Measurements from ENCODE around the gene PREX1. TPM values are rescaled to one million over a fixed set of nuclear protein-coding genes. Genes with fewer than 3 reads are reported as not detected.
"Not testable (repeated sequence)": the region's sequence is repeated elsewhere in the genome, so short reads cannot be mapped to it uniquely, and the experiment has no call there.

The PREX1 gene
- total RNA-seq, 3 donors from 2014 or later = 28.8 to 31.4 (median 29.5) TPM

DNA sequence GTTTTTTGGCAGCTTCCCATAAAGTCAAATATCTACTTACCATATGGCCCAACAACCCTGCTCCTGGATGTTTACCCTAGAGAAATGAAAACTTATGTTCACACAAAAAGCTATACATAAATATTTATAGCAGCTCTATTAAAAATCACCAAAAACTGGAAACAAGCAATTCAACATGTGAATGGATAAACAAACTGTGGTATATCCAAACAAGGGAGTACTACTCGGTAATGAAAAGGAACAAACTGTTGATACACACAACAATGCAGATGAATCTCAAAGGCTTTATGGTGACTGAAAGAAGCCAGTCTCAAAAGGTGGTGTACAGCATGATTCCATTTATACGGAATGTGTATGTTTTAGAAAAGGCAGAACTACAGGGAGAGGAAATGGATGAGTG, 48.4 kb downstream of the PREX1 start:
- no peaks in the 10 kb centered on the region for H3K27me3 Mint-ChIP-seq (ENCODE audit: low read depth)
- H3K4me1 Mint-ChIP-seq (ENCODE audit: low read depth) = peaks cover 36% of the 10 kb centered on the region
- H3K4me3 Mint-ChIP-seq = no peak overlapping the region
- H3K9me3 Mint-ChIP-seq = peaks cover 4% of the 10 kb centered on the region
- H3K36me3 Mint-ChIP-seq (ENCODE audit: insufficient read depth) = peaks cover 15% of the 10 kb centered on the region
- DNase-seq (no peak), ATAC-seq (no peak)

DNA sequence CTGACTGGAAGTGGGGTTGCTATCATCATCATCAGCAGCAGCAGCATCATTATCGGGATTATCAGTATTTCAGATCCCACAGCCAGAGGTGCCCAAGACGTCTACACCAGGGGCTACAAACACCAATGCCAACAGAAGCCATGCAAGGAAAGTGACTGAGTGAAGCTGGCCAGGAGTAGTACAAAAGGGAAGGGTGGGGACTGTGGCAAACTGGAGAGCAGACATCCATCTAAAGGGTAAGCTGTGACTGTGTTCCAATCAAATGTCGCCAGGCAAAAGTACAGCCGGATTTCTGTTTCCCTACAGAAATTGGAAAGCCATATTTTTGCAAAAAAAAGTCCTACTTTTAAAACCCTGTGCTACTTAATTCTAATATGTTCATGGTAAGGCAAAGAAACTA, 50.0 kb downstream of the PREX1 start:
- peaks cover 51% of the 10 kb centered on the region for H3K4me1 Mint-ChIP-seq (ENCODE audit: low read depth)

DNA sequence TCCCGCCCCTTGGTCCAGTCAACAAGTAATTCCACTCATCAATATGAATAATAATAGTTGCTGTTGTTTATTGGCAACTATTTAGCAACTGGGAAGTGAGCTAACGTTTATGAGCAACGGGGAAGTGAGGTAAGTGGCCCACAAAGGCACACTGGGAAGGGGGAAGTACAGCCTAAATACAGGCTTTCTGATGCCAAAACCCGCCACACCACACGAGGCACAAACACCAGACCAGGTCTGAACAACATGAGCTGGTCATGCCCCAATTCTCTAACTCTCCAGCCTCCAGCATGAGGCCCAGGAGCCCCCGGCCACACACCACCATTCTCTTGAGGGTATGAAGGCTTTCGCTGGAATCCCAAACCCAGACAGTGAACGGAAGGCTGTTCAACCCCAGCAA, 50.8 kb downstream of the PREX1 start:
- Mint-ChIP-seq H3K4me3 (no peak overlapping the region), H3K36me3 (ENCODE audit: insufficient read depth) (peaks cover 15% of the 10 kb centered on the region), H3K4me1 (ENCODE audit: low read depth) (peaks cover 58% of the 10 kb centered on the region), H3K9me3 (peaks cover 4% of the 10 kb centered on the region), H3K27me3 (ENCODE audit: low read depth) (no peaks in the 10 kb centered on the region)
- DNase-seq = no peak
- ATAC-seq = no peak

More for the DNA sequence above, 50.0 kb downstream of the PREX1 start:
- Mint-ChIP-seq H3K27me3 (ENCODE audit: low read depth) (no peaks in the 10 kb centered on the region), H3K4me3 (no peak overlapping the region), H3K36me3 (ENCODE audit: insufficient read depth) (peaks cover 15% of the 10 kb centered on the region), H3K9me3 (peaks cover 4% of the 10 kb centered on the region)
- DNase-seq (no peak), ATAC-seq (no peak)

DNA sequence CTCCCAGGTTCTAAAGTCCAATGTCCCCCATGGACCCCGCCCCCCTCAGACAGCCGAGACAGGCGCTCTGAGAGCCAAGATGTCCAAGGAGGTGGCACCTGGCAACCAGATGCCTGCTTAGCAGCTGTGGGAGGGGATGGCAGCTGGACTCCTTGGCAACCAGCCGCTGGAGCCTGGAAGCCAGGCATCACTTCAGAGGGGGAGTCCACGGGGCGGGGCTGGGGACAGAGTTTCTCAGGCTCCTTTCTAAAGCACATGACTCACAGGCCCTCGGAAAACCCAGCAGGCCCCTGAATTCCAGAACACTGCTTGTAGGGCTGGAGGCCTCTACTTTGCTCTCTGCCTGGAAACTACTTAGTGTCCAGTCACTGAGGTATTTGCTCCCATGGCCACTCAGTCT, 51.5 kb downstream of the PREX1 start:
- peaks cover 61% of the 10 kb centered on the region for H3K4me1 Mint-ChIP-seq (ENCODE audit: low read depth)
- H3K36me3 Mint-ChIP-seq (ENCODE audit: insufficient read depth) = peaks cover 15% of the 10 kb centered on the region
- peak; percentile 23 to 32 for ATAC-seq
- peaks cover 4% of the 10 kb centered on the region for H3K9me3 Mint-ChIP-seq
- no peak for DNase-seq
- no peak overlapping the region for H3K4me3 Mint-ChIP-seq
- H3K27me3 Mint-ChIP-seq (ENCODE audit: low read depth) = no peaks in the 10 kb centered on the region

DNA sequence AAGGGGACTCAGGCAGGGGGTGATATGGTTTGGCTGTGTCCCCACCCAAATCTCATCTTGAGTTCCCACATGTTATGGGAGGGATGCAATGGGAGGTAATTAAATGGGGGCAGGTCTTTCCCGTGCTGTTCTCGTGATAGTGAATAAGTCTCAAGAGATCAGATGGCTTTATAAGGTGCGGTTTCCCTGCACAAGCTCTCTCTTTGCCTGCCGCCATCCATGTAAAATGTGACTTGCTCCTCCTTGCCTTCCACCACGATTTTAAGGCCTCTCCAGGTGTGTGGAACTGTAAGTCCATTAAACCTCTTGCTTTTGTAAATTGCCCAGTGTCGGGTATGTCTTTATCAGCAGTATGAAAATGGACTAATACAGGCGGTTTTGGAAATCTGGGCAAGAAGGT, 52.3 kb downstream of the PREX1 start:
- not testable (repeated sequence) for H3K4me3 Mint-ChIP-seq; H3K27me3 Mint-ChIP-seq (ENCODE audit: low read depth); ATAC-seq; H3K9me3 Mint-ChIP-seq; DNase-seq
- H3K4me1 Mint-ChIP-seq (ENCODE audit: low read depth) = peaks cover 69% of the 10 kb centered on the region
- peaks cover 15% of the 10 kb centered on the region for H3K36me3 Mint-ChIP-seq (ENCODE audit: insufficient read depth)

DNA sequence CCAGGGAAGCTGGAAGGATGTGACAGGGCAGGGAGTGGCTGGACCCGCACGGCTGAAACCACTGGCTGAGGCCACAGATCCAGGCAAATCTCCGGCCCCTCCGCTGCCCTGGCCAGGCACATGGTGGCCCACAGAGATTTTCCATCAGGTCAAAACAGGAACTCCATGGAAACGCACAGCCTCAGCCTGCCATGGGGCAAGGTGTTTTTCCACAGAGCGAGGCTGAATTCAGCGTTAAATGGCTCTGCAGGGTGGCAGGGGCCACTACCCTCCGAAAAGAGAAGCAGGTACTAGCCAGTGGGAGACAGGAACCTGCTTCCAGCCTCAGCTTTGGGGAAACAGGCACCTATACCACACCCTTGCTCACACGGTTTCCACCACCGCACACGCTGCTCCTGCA, 53.1 kb downstream of the PREX1 start:
- DNase-seq = no peak
- no peak overlapping the region for H3K4me3 Mint-ChIP-seq
- H3K27me3 Mint-ChIP-seq (ENCODE audit: low read depth) = no peaks in the 10 kb centered on the region
- peaks cover 3% of the 10 kb centered on the region for H3K9me3 Mint-ChIP-seq
- H3K4me1 Mint-ChIP-seq (ENCODE audit: low read depth) = peaks cover 77% of the 10 kb centered on the region
- peaks cover 15% of the 10 kb centered on the region for H3K36me3 Mint-ChIP-seq (ENCODE audit: insufficient read depth)
- ATAC-seq = no peak

DNA sequence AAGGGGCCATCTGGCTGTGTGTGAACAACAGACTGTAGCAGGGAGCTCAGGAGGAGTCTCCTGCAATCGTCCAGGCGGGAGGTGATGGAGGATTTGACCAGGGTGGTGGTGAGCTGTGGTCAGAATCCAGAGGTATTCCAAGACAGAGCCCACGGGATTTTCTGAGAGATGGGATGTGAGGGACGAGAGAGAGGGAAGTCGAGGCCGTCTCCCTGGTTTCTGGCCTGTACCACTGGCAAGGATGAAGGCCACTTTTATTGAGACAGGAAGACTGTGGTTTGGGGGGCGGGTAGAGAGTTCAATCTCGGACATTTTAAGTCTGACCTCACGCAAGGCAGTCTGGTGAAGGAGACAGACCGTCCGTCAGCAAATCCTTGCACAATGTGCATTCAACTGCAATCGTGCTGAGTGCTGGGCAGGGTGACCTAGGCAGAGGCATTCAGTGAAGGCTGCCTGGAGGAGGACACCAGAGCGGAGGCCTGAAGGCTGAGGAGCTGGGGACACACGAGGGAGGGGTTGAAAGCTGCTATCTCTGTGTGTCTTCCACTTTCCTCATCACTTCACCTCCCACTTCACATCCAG, 53.9 kb downstream of the PREX1 start:
- DNase-seq (no peak), ATAC-seq (no peak)
- Mint-ChIP-seq H3K9me3 (no peaks in the 10 kb centered on the region), H3K36me3 (ENCODE audit: insufficient read depth) (peaks cover 10% of the 10 kb centered on the region), H3K4me3 (no peak overlapping the region), H3K27me3 (ENCODE audit: low read depth) (no peaks in the 10 kb centered on the region), H3K4me1 (ENCODE audit: low read depth) (peaks cover 84% of the 10 kb centered on the region)

DNA sequence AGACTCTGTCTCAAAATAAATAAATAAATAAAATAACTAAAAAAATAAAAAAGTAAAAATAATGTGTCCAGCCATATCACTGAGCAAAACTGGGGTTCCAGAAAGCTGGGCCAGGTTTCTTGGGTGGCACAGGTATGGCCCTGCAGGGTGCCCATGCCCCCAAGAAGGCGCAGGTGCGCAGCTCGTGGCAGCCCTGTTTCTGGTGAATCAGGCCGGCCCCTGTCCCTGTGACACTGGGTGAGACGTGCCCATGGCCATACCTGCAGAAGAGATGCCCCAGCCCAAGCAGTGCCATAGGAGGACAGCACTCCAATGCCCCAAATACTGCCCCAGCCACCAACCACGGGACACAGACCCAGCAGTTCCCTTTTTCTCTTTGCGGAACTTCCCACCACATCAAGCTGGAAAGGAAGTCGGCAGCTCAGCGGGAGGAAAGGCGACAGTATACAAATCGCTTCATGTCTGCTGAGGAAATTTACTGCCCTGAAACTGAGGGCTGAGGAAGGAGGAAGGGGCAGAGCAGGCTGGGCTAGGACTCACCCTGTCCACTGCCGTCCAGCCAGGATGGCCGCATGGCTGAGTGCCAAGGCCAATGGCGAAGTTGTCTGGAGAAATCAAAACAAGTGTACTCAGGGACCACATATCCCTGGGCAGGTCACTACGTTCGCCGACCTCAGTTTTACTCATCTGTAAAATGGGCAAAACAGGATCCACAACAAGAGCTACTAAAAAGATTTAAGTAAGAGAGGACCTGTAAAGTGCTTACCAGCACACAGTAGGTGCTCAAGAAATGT, 55.4 kb downstream of the PREX1 start:
- ATAC-seq (no peak), DNase-seq (no peak)
- H3K4me1 Mint-ChIP-seq (ENCODE audit: low read depth) = peaks cover 89% of the 10 kb centered on the region
- no peak overlapping the region for H3K4me3 Mint-ChIP-seq
- H3K9me3 Mint-ChIP-seq = no peaks in the 10 kb centered on the region
- H3K27me3 Mint-ChIP-seq (ENCODE audit: low read depth) = no peaks in the 10 kb centered on the region
- peaks cover 5% of the 10 kb centered on the region for H3K36me3 Mint-ChIP-seq (ENCODE audit: insufficient read depth)

DNA sequence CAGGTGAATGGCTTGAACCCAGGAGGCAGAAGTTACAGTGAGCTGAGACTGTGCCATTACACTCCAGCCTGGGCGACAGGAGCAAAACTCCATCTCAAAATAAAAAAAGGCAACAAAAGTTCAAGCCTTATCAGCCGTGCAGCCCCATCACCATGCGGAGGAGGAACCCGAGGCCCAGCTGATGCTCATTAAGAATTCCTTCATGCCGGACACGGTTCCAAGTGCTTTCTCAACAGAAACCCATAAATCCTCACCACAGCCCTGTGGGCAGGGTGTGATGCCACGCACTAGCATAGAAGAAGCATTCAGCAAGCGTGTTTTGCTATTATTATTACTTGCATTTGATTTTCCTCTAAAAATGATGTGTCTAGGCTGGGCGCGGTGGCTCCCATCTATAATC, 56.3 kb downstream of the PREX1 start:
- ATAC-seq (no peak), DNase-seq (no peak)
- Mint-ChIP-seq H3K9me3 (no peaks in the 10 kb centered on the region), H3K36me3 (ENCODE audit: insufficient read depth) (peaks cover 5% of the 10 kb centered on the region), H3K4me3 (no peak overlapping the region), H3K4me1 (ENCODE audit: low read depth) (peaks cover 89% of the 10 kb centered on the region), H3K27me3 (ENCODE audit: low read depth) (no peaks in the 10 kb centered on the region)

DNA sequence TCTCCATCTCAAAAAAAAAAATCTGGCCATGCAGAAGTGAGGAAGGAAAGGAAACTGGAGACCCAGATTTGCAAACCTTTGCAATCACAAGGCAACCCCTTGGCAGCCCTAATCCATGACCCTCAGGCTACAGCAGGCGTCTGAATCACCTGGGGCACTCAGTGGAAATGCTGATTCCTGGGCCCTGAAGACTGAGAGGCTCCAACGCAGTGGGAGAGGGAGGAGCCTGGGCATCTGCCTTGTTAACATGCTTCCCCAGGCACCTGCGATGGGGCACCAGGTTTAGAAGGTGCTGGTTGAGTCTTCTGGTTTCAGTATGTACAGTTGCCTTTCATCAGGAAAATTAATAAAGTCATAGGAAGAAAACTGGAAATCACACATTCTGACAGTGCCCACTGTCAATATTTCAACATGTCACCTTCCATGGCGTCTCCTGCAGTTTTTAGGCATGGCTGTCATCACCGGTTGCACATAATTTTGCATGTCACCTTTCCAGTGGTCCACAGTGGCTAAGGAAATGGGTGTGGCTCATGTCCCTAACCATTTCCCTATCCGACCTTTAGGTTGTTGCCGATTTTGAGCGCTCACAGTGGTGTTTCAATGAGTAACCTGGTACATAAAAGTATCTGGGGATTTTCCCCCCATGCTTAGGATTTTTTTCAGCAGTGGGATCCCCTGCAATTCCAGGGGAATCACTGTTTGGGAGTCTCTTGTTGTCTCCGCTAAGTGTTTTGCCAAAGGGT, 56.9 kb downstream of the PREX1 start:
- Mint-ChIP-seq H3K36me3 (ENCODE audit: insufficient read depth) (peaks cover 5% of the 10 kb centered on the region), H3K4me1 (ENCODE audit: low read depth) (peaks cover 92% of the 10 kb centered on the region), H3K27me3 (ENCODE audit: low read depth) (no peaks in the 10 kb centered on the region), H3K9me3 (no peaks in the 10 kb centered on the region), H3K4me3 (no peak overlapping the region)
- no peak for ATAC-seq
- no peak for DNase-seq

DNA sequence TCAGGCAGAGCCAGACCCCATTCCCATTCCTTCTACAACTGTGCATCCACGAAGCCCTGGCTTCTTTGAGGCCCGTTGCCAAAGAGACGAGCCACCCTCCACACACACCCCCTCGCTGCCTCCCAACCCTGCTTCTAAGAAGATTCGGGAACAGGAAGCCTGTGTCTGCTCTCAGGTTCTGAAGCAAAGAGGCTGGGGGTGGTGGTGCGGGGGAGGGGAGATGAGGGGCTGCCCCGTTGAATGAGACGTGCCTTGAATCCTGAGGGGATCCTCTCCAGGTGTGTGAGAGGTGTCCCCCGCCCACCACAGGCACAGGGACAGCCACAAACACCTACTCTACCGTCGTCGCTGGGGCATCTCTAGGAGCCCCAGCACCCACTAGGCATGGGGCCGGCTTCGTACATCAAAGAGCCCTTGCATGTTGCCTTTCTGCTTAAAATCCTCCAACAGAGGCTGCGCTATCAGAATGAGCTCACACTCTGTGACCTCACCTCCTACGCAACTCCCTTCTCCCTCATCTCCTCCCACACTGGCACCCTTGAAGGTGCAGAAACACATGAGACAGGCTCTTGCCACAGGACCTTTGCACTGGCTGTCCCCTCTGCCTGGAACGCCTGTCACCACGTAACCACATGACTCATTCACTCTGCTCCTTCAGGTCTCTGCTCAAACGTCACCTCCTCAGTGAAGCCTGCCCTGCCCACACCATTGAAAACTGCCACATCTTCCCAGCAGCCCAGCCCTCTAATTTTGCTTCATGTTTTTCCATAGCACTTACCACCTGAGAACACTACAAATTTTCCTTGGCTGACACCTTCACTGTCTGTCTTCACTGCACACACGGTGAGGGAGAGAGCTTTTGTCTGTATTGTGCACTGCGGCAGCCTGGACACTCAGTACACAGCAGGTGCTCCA, 58.5 kb downstream of the PREX1 start:
- Mint-ChIP-seq H3K4me3 (peak overlapping the region; percentile 47), H3K27me3 (ENCODE audit: low read depth) (no peaks in the 10 kb centered on the region), H3K4me1 (ENCODE audit: low read depth) (peaks cover 87% of the 10 kb centered on the region), H3K9me3 (no peaks in the 10 kb centered on the region), H3K36me3 (ENCODE audit: insufficient read depth) (peaks cover 6% of the 10 kb centered on the region)
- peak; percentile 93 for ATAC-seq
- peak; percentile 85 for DNase-seq

DNA sequence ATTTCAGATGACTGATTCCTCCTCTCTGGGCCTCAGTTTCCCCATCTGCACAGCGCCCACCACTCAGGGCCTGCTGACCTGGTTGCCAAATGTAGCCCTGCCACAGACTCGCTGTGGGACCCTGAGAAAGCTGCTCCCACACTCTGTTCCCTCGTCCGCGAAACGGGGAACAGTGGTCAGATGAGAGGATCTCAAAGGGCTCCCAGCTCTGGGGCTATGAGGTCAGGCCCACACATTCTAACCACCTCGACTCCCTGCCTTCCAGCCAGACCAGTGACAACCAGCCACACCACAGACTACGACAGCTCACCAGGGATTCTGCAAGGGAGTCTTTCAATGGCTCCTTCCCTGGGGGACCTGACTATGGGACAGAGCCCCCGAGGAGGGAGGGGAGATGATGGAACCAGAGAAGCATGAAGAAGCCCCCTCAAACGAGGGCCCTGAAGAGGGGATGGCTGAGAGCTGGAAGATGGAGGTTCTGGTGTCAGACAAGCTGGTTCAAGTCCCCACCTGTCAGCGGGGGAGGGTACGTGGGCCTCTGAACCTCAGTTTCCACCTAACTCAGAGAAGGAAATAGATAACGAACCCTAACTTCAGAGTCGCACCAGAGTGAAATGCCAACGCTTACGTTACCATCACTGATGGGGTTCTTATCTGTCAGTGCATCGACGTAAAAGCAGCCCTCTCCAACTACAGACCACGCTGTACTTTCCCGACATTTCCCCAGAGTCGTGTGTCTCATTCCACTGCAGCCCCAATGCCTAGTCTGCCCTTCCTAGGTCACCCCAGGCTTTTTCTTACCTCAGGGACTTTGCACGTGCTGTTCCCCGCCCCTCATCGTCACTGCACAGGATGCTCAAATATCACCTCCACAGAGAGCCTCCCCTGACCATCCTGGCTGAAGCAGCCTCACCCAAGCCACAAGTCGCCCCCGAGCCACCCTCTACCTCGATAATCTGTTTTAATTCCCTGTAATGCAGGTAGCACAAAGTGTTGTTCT, 60.5 kb downstream of the PREX1 start:
- Mint-ChIP-seq H3K36me3 (ENCODE audit: insufficient read depth) (peaks cover 6% of the 10 kb centered on the region), H3K4me1 (ENCODE audit: low read depth) (peaks cover 85% of the 10 kb centered on the region), H3K4me3 (peak overlapping the region; percentile 6), H3K27me3 (ENCODE audit: low read depth) (no peaks in the 10 kb centered on the region), H3K9me3 (no peaks in the 10 kb centered on the region)
- peak; percentile 16 to 31 for ATAC-seq
- DNase-seq = peak; percentile 25

DNA sequence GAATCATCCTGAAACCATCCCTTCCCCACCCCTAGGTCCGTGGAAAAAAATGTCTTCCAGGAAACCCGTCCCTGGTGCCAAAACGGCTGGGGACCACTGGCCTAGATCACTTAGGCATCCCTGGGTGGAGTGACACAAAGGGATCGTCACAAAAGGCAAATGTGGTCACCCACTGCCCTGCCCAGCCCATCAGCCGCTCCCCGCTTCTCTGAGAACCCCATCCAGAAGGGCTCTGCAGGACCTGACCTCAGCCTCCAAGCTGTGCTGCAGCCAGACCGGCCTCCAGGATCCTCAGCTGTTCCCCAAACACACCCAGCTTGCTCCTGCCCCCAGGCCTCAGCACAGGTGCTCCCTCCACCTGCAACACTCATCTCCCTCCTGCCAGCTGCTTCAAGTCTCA, 61.6 kb downstream of the PREX1 start:
- no peaks in the 10 kb centered on the region for H3K27me3 Mint-ChIP-seq (ENCODE audit: low read depth)
- peaks cover 91% of the 10 kb centered on the region for H3K4me1 Mint-ChIP-seq (ENCODE audit: low read depth)
- ATAC-seq = no peak
- H3K4me3 Mint-ChIP-seq = no peak overlapping the region
- DNase-seq = no peak
- no peaks in the 10 kb centered on the region for H3K9me3 Mint-ChIP-seq
- peaks cover 6% of the 10 kb centered on the region for H3K36me3 Mint-ChIP-seq (ENCODE audit: insufficient read depth)

Measured in activated T-cell treated with anti-CD3 and anti-CD28 coated beads, Interleukin-2, amount 50 U/mL, for 4 hours (primary cell).